Tibial artery (tissue), 4 donors: Measurements from ENCODE around the gene IL6.

Experiments used
- DNase-seq, 2 donors: peaks; one replicate each; pipeline ENCODE4 v3.0.0-alpha.2; 2019
- H3K27ac ChIP-seq, 2 donors: fragments of 200-600 bp; sonication (generic) in 1 of 2; 1 replicate in 1 of 2; 2 replicates in 1 of 2; pipeline ENCODE4 v1.5.1; 2018 to 2019; ENCODE audit warnings: mild to moderate bottlenecking in 1 of 2
- H3K27me3 ChIP-seq, 2 donors: fragments of 200-600 bp; sonication (generic) in 1 of 2; one replicate each; pipeline versions ENCODE4 v1.5.1 to v1.6.0; 2016 to 2019
- H3K36me3 ChIP-seq, 3 donors: fragments of 200-600 bp; sonication (generic) in 2 of 3; one replicate each; pipeline ENCODE4 v1.5.1; 2016 to 2019; ENCODE audit warnings: mild to moderate bottlenecking in 2 of 3
- H3K4me1 ChIP-seq, 4 donors: fragments of 200-600 bp; sonication (generic) in 2 of 4; 1 replicate in 3 of 4; 2 replicates in 1 of 4; pipeline ENCODE4 v1.5.1; 2016 to 2019
- H3K4me3 ChIP-seq, 2 donors: fragments of 200-600 bp; sonication (generic) in 1 of 2; 1 replicate in 1 of 2; 2 replicates in 1 of 2; pipeline ENCODE4 v1.5.1; 2018 to 2019; ENCODE audit warnings: mild to moderate bottlenecking in 2 of 2
- H3K9me3 ChIP-seq, 3 donors: fragments of 200-600 bp; sonication (generic) in 1 of 3; one replicate each; pipeline ENCODE4 v1.5.1; 2016 to 2019
- CTCF ChIP-seq, 2 experiments: fragments of 200-600 bp in 1 of 2; fragments of 450-650 bp in 1 of 2; IDR thresholded peaks; one replicate each; pipeline ENCODE4 v1.5.1; 2017 to 2019; ENCODE audit warnings: antibody characterized with exemption in 2 of 2, mild to moderate bottlenecking in 1 of 2, moderate library complexity in 1 of 2
- intact Hi-C: fragments of 100-400 bp; cut with DNase I; formaldehyde crosslinking; loops from one replicate; pipeline ENCODE4 v1.15.0; 2023; ENCODE audit warnings: low total_unique reads

The IL6 gene

GRCh38 chr7:22733761-22734160, 6.8 kb downstream of the IL6 start:
- no peaks in the 10 kb centered on the region for H3K9me3 ChIP-seq
- no peak overlapping the region for H3K4me3 ChIP-seq
- H3K4me1 ChIP-seq: no peaks in the 10 kb centered on the region
- no peak for TF ChIP-seq CTCF (IDR thresholded peaks at IDR 0.05)
- no peak overlapping the region for H3K27ac ChIP-seq
- no peaks in the 10 kb centered on the region for H3K36me3 ChIP-seq
- H3K27me3 ChIP-seq: no peaks in the 10 kb centered on the region
- no peak for DNase-seq
- intact Hi-C loops: no loop called here

- intact Hi-C loops: loop anchor here (10.0 kb wide), 1 partner anchor 1608 kb away; no protein-coding TSS in a partner anchor
- Histone ChIP-seq H3K9me3 (no peaks in the 10 kb centered on the region), H3K27ac (no peak overlapping the region), H3K4me3 (no peak overlapping the region), H3K4me1 (no peaks in the 10 kb centered on the region), H3K27me3 (no peaks in the 10 kb centered on the region), H3K36me3 (no peaks in the 10 kb centered on the region)
- no peak for TF ChIP-seq CTCF (IDR thresholded peaks at IDR 0.05)
- no peak for DNase-seq
Observed at GRCh38 chr7:22743014-22743413, 16.0 kb downstream of the IL6 start.

- H3K9me3 ChIP-seq: no peaks in the 10 kb centered on the region
- H3K36me3 ChIP-seq: no peaks in the 10 kb centered on the region
- no peak for TF ChIP-seq CTCF (IDR thresholded peaks at IDR 0.05)
- H3K27ac ChIP-seq: no peak overlapping the region
- intact Hi-C loops: no loop called here
- no peaks in the 10 kb centered on the region for H3K4me1 ChIP-seq
- no peaks in the 10 kb centered on the region for H3K27me3 ChIP-seq
- no peak overlapping the region for H3K4me3 ChIP-seq
- no peak for DNase-seq
Observed at GRCh38 chr7:22751341-22751740, 24.3 kb downstream of the IL6 start.

- Histone ChIP-seq H3K27me3 (no peaks in the 10 kb centered on the region), H3K4me1 (no peaks in the 10 kb centered on the region), H3K4me3 (no peak overlapping the region), H3K36me3 (no peaks in the 10 kb centered on the region), H3K9me3 (peaks cover 0 to 8% (median 0%) of the 10 kb centered on the region in 3 donors), H3K27ac (no peak overlapping the region)
- TF ChIP-seq CTCF (IDR thresholded peaks at IDR 0.05): no peak
- intact Hi-C loops: no loop called here
- no peak for DNase-seq
Observed at GRCh38 chr7:22757338-22757994, 30.5 kb downstream of the IL6 start.

GRCh38 chr7:22758576-22758975, 31.6 kb downstream of the IL6 start:
- Histone ChIP-seq H3K27ac (no peak overlapping the region), H3K27me3 (no peaks in the 10 kb centered on the region), H3K4me1 (no peaks in the 10 kb centered on the region), H3K4me3 (no peak overlapping the region), H3K36me3 (no peaks in the 10 kb centered on the region), H3K9me3 (peaks cover 0 to 8% (median 0%) of the 10 kb centered on the region in 3 donors)
- intact Hi-C loops: no loop called here
- no peak for DNase-seq
- TF ChIP-seq CTCF (IDR thresholded peaks at IDR 0.05): no peak

GRCh38 chr7:22759721-22760120, 32.7 kb downstream of the IL6 start:
- DNase-seq: no peak
- TF ChIP-seq CTCF (IDR thresholded peaks at IDR 0.05): no peak
- no peak overlapping the region for H3K27ac ChIP-seq
- intact Hi-C loops: no loop called here
- no peaks in the 10 kb centered on the region for H3K27me3 ChIP-seq
- H3K36me3 ChIP-seq: no peaks in the 10 kb centered on the region
- peaks cover 0 to 8% (median 0%) of the 10 kb centered on the region in 3 donors for H3K9me3 ChIP-seq
- H3K4me1 ChIP-seq: no peaks in the 10 kb centered on the region
- H3K4me3 ChIP-seq: no peak overlapping the region
